BLaER1 (cell line): ENCODE results near the gene DNTT.

Experiments
- H3K27ac ChIP-seq: shearing (Covaris generic); formaldehyde crosslinking; 2 replicates; pipeline ENCODE4 v1.8.1; 2022
- H3K27me3 ChIP-seq: shearing (Covaris generic); formaldehyde crosslinking; 2 replicates; pipeline ENCODE4 v1.8.1; 2022
- H3K36me3 ChIP-seq: shearing (Covaris generic); formaldehyde crosslinking; 2 replicates; pipeline ENCODE4 v1.8.1; 2022
- H3K4me1 ChIP-seq: shearing (Covaris generic); formaldehyde crosslinking; 2 replicates; pipeline ENCODE4 v1.8.1; 2022
- H3K4me2 ChIP-seq: shearing (Covaris generic); formaldehyde crosslinking; 2 replicates; pipeline ENCODE4 v1.8.1; 2022
- H3K4me3 ChIP-seq: shearing (Covaris generic); formaldehyde crosslinking; 2 replicates; pipeline ENCODE4 v1.8.1; 2022
- H3K9ac ChIP-seq: shearing (Covaris generic); formaldehyde crosslinking; 2 replicates; pipeline ENCODE4 v1.8.1; 2022
- H3K9me3 ChIP-seq: shearing (Covaris generic); formaldehyde crosslinking; 2 replicates; pipeline ENCODE4 v1.8.1; 2022
- H4K20me1 ChIP-seq: shearing (Covaris generic); formaldehyde crosslinking; 2 replicates; pipeline ENCODE4 v1.8.1; 2022
- Cebpa-rat ChIP-seq: shearing (Covaris generic); IDR thresholded peaks from 2 replicates; pipeline ENCODE4 v1.8.1; 2022

DNTT gene

GRCh38 chr10:96275685-96276418, 28.4 kb upstream of the DNTT start:
- TF ChIP-seq Cebpa-rat = no peak
- H3K36me3 ChIP-seq = no peaks in the 10 kb centered on the region
- H3K27ac ChIP-seq = 0 out of 2 replicates have a peak overlapping the region, but pooled peaks have one; percentile 15
- H3K4me3 ChIP-seq = no peak overlapping the region
- peaks cover 17% of the 10 kb centered on the region for H3K9me3 ChIP-seq
- peaks cover 60% of the 10 kb centered on the region for H3K4me1 ChIP-seq
- H4K20me1 ChIP-seq = no peaks in the 10 kb centered on the region
- H3K27me3 ChIP-seq = no peaks in the 10 kb centered on the region
- H3K4me2 ChIP-seq = peak overlapping the region; percentile 29
- H3K9ac ChIP-seq = no peak overlapping the region

DNA sequence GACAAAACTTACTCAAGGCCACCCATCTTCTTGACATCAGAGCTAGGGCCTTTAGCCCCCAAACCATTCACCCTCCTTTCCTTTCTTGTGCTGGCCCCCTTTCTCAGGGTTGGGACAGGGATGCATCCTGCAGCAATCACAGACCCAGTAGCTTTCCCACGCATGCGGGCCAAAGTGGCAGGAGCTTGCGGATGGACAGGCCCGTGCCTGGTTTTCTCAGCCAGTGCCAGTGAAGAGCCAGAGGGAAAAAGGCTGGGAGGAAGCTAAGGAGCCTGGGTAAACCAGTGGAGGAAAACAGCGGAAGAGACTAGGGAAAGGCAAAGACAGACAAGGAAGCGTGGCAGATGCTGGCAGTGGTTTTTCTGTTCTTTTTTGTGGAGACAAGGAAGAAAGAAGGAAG, 27.8 kb upstream of the DNTT start:
- H3K27ac ChIP-seq = 0 out of 2 replicates have a peak overlapping the region, but pooled peaks have one; percentile 15
- H3K9me3 ChIP-seq = peaks cover 17% of the 10 kb centered on the region
- no peaks in the 10 kb centered on the region for H3K27me3 ChIP-seq
- no peak overlapping the region for H3K9ac ChIP-seq
- no peak overlapping the region for H3K4me3 ChIP-seq
- no peaks in the 10 kb centered on the region for H3K36me3 ChIP-seq
- peak overlapping the region; percentile 29 for H3K4me2 ChIP-seq
- no peaks in the 10 kb centered on the region for H4K20me1 ChIP-seq
- peaks cover 55% of the 10 kb centered on the region for H3K4me1 ChIP-seq
- TF ChIP-seq Cebpa-rat = no peak

- Histone ChIP-seq H3K27ac (no peak overlapping the region), H4K20me1 (no peaks in the 10 kb centered on the region), H3K4me1 (peaks cover 51% of the 10 kb centered on the region), H3K9ac (no peak overlapping the region), H3K27me3 (no peaks in the 10 kb centered on the region), H3K4me2 (peak overlapping the region; percentile 29; the same call in 1 of the 2 replicates), H3K4me3 (no peak overlapping the region), H3K9me3 (peaks cover 19% of the 10 kb centered on the region), H3K36me3 (no peaks in the 10 kb centered on the region)
- no peak for TF ChIP-seq Cebpa-rat
Measured at GRCh38 chr10:96276831-96277230, 27.4 kb upstream of the DNTT start.

DNA sequence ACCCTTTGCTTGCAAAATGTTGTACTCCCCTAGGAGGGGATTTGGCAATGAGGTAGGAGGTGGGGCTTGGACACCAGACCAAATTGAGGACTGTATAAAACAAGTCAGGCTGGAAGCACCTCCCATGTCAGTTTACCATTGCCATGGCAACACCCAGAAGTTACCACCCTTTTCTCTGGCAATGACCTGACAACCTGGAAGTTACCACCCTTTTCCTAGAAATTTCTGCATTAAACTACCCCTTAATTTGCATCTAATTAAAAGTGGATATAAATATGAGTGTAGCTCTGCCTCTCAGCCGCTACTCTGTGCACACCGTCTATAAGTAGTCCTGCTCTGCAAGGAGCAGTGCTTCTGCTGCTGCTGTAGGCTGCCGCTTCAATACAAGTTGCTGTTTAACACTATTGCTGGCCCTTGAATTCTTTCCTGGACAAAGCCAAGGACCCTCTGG, 25.0 kb upstream of the DNTT start:
- Histone ChIP-seq H3K9me3 (peaks cover 35% of the 10 kb centered on the region), H4K20me1 (no peaks in the 10 kb centered on the region), H3K27me3 (no peaks in the 10 kb centered on the region), H3K4me1 (peaks cover 41% of the 10 kb centered on the region), H3K4me2 (no peak overlapping the region), H3K4me3 (no peak overlapping the region), H3K9ac (no peak overlapping the region), H3K36me3 (0 out of 2 replicates have a peak, but pooled peaks cover 3% of the 10 kb centered on the region), H3K27ac (no peak overlapping the region)
- TF ChIP-seq Cebpa-rat = no peak

GRCh38 chr10:96280859-96281258, 23.4 kb upstream of the DNTT start:
- Histone ChIP-seq H3K4me1 (peaks cover 45% of the 10 kb centered on the region), H3K27ac (no peak overlapping the region), H3K9ac (no peak overlapping the region), H3K27me3 (no peaks in the 10 kb centered on the region), H3K36me3 (0 out of 2 replicates have a peak, but pooled peaks cover 3% of the 10 kb centered on the region), H3K4me2 (no peak overlapping the region), H3K4me3 (no peak overlapping the region), H4K20me1 (no peaks in the 10 kb centered on the region), H3K9me3 (peaks cover 32% of the 10 kb centered on the region)
- no peak for TF ChIP-seq Cebpa-rat

DNA sequence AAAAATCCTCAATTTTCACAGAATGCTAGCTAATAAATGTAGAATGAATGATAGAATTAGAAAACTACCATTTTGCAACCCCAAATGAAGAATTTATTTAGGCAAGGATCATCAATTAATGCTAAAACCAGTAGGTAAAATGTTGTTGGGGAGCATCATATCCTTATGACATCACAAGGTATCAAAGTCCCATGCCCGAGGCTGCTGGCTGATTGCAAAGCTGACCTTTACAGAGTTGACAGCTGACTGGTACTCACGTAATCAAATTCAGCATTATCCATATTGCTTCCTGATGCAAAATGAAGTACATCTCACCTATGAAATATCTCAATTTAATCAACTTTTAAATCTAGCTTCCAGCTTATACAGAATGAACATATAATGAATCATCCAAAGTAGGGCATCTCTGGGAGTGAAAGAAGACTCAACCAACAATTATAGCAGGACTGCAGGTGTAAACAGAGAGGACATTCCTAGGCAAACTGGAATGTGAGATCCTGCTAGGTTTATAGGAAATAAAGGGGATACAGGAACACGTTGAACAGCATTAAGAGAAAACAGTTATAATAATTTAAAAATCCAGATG, 22.7 kb upstream of the DNTT start:
- Histone ChIP-seq H3K4me1 (peaks cover 45% of the 10 kb centered on the region), H3K9ac (no peak overlapping the region), H3K27me3 (no peaks in the 10 kb centered on the region), H4K20me1 (no peaks in the 10 kb centered on the region), H3K36me3 (0 out of 2 replicates have a peak, but pooled peaks cover 3% of the 10 kb centered on the region), H3K9me3 (peaks cover 31% of the 10 kb centered on the region), H3K4me2 (no peak overlapping the region), H3K27ac (no peak overlapping the region), H3K4me3 (no peak overlapping the region)
- no peak for TF ChIP-seq Cebpa-rat

GRCh38 chr10:96283351-96283750, 20.9 kb upstream of the DNTT start:
- H3K4me3 ChIP-seq = no peak overlapping the region
- no peaks in the 10 kb centered on the region for H3K27me3 ChIP-seq
- peaks cover 21% of the 10 kb centered on the region; the same call in 1 of the 2 replicates for H3K9me3 ChIP-seq
- no peak overlapping the region for H3K9ac ChIP-seq
- peaks cover 58% of the 10 kb centered on the region for H3K4me1 ChIP-seq
- H3K27ac ChIP-seq = no peak overlapping the region
- no peaks in the 10 kb centered on the region for H4K20me1 ChIP-seq
- H3K36me3 ChIP-seq = 0 out of 2 replicates have a peak, but pooled peaks cover 3% of the 10 kb centered on the region
- no peak for TF ChIP-seq Cebpa-rat
- H3K4me2 ChIP-seq = no peak overlapping the region

DNA sequence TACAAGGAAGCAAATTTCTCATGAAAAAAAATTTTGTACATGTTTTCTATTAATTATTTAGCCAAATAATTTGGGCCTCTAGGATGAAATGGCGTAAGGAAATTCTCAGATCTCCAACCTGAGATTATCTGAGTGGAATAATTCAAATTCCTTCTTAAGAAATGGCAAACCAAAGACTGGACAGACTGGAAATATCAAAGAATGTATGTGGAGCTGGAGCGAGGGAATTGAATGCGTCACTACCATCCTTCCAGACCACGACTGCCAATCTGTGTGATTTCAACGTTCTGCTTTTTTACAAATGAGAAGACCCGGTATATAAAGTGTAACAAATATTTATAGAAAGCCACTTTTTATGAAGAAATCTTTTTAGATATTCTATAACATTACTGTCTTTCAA, 20.5 kb upstream of the DNTT start:
- peaks cover 62% of the 10 kb centered on the region for H3K4me1 ChIP-seq
- no peak overlapping the region for H3K4me2 ChIP-seq
- TF ChIP-seq Cebpa-rat = no peak
- H4K20me1 ChIP-seq = no peaks in the 10 kb centered on the region
- H3K9ac ChIP-seq = no peak overlapping the region
- H3K4me3 ChIP-seq = no peak overlapping the region
- peaks cover 21% of the 10 kb centered on the region; the same call in 1 of the 2 replicates for H3K9me3 ChIP-seq
- H3K27me3 ChIP-seq = no peaks in the 10 kb centered on the region
- no peak overlapping the region for H3K27ac ChIP-seq
- 0 out of 2 replicates have a peak, but pooled peaks cover 3% of the 10 kb centered on the region for H3K36me3 ChIP-seq

GRCh38 chr10:96285331-96285752, 18.9 kb upstream of the DNTT start:
- peak overlapping the region; percentile 91 for H3K27ac ChIP-seq
- no peak overlapping the region for H3K4me3 ChIP-seq
- peaks cover 72% of the 10 kb centered on the region for H3K4me1 ChIP-seq
- 0 out of 2 replicates have a peak, but pooled peaks cover 3% of the 10 kb centered on the region for H3K36me3 ChIP-seq
- no peaks in the 10 kb centered on the region for H3K27me3 ChIP-seq
- no peaks in the 10 kb centered on the region for H4K20me1 ChIP-seq
- TF ChIP-seq Cebpa-rat = no peak
- peaks cover 18% of the 10 kb centered on the region; the same call in 1 of the 2 replicates for H3K9me3 ChIP-seq
- peak overlapping the region; percentile 97 for H3K4me2 ChIP-seq
- no peak overlapping the region; the same call in 1 of the 2 replicates for H3K9ac ChIP-seq
